Kidney epithelial cell (primary cell): ENCODE results near the gene DLGAP4. TPM values are rescaled to one million over a fixed set of nuclear protein-coding genes. Genes with fewer than 3 reads are reported as not detected.

ENCODE experiments used
- DNase-seq: peaks from one replicate; pipeline ENCODE4 v3.0.0-alpha.2; 2010; ENCODE audit warnings: low read depth
- H3K27me3 ChIP-seq: 2 replicates; pipeline ENCODE4 v1.6.0; 2011; ENCODE audit warnings: low read length; ENCODE audit not compliant: control insufficient read depth, insufficient read depth
- H3K36me3 ChIP-seq: 2 replicates; pipeline ENCODE4 v1.5.1; 2011; ENCODE audit warnings: low read length; ENCODE audit not compliant: control insufficient read depth, insufficient read depth
- H3K4me3 ChIP-seq: 2 replicates; pipeline ENCODE4 v1.5.1; 2011; ENCODE audit warnings: low read depth, mild to moderate bottlenecking, control low read depth, low read length
- total RNA-seq: library from RNA; depleted of rRNA; stranded (reverse); fragments of >200 nt; gene quantifications from 2 replicates; pipeline ENCODE4 v1.2.3, GENCODE V29; 2015
- TF ChIP-seq, protein P1 (sequence below): IDR thresholded peaks from 2 replicates; pipeline ENCODE4 v1.5.1; 2011; ENCODE audit warnings: mild to moderate bottlenecking, moderate library complexity, low read length, control low read depth, inconsistent platforms; ENCODE audit not compliant: insufficient read depth, poor library complexity, severe bottlenecking

DLGAP4 gene, protein sequence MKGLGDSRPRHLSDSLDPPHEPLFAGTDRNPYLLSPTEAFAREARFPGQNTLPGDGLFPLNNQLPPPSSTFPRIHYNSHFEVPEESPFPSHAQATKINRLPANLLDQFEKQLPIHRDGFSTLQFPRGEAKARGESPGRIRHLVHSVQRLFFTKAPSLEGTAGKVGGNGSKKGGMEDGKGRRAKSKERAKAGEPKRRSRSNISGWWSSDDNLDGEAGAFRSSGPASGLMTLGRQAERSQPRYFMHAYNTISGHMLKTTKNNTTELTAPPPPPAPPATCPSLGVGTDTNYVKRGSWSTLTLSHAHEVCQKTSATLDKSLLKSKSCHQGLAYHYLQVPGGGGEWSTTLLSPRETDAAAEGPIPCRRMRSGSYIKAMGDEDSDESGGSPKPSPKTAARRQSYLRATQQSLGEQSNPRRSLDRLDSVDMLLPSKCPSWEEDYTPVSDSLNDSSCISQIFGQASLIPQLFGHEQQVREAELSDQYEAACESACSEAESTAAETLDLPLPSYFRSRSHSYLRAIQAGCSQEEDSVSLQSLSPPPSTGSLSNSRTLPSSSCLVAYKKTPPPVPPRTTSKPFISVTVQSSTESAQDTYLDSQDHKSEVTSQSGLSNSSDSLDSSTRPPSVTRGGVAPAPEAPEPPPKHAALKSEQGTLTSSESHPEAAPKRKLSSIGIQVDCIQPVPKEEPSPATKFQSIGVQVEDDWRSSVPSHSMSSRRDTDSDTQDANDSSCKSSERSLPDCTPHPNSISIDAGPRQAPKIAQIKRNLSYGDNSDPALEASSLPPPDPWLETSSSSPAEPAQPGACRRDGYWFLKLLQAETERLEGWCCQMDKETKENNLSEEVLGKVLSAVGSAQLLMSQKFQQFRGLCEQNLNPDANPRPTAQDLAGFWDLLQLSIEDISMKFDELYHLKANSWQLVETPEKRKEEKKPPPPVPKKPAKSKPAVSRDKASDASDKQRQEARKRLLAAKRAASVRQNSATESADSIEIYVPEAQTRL
- total RNA-seq: 78.4 and 98.7 TPM in 2 replicates

DNA sequence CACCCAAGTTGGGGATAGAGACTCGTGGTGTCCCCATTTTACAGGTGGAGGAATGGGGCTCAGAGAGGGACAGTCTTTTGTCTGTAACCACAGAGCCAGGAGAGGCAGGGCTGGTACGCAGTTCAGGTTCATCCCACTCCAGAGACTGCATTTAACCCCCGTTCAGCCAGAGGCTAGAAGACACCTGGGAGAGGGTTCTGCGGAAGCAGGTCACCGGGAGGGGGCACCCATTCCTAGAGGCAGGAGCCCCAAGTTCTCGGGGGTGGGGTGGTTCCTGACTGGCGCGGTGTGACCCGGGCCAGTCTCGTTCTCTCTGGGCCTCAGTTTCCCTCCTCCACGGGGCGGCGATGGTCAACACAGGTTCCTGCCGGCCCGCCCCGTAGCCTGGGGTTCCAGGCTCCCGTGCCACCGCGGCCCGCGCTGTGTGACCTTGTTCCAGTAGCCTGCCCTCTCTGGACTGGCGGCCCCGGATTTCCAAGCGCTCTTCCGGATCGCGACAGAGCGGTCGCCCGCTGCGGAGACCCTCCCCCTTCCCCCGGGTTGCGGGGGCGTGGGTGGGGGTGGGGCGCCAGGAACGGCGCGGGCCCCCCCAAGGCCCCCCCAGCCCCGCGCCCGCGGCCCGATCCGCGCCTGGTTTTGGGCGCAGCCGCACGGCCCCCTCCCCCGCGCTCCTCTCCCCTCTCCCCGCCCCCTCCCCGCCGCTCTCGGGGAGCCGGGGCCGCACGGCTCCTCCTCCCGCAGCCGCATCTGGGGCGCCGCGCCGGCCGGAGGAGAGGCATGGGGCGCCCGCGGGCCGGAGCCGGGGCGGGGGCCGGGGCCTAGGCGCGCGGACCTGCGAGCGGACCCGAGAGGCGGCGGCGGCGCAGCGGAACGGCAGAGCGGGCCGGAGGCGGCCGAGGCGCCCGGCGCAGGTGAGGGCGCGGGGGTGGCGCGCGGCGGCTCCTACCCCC is at the start of gene DLGAP4:
DLGAP4 (plus strand) TSS at position 738 of the 950 bp plus-strand sequence. CDS start 125,379 bp downstream, outside the sequence.
- TF ChIP-seq, protein P1, sequence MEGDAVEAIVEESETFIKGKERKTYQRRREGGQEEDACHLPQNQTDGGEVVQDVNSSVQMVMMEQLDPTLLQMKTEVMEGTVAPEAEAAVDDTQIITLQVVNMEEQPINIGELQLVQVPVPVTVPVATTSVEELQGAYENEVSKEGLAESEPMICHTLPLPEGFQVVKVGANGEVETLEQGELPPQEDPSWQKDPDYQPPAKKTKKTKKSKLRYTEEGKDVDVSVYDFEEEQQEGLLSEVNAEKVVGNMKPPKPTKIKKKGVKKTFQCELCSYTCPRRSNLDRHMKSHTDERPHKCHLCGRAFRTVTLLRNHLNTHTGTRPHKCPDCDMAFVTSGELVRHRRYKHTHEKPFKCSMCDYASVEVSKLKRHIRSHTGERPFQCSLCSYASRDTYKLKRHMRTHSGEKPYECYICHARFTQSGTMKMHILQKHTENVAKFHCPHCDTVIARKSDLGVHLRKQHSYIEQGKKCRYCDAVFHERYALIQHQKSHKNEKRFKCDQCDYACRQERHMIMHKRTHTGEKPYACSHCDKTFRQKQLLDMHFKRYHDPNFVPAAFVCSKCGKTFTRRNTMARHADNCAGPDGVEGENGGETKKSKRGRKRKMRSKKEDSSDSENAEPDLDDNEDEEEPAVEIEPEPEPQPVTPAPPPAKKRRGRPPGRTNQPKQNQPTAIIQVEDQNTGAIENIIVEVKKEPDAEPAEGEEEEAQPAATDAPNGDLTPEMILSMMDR: no peak
- no peak within 1 kb of the TSS for H3K4me3 ChIP-seq
- no peak for DNase-seq
- H3K27me3 ChIP-seq: peaks cover 65% of the 10 kb centered on the region
- no peaks in the 10 kb centered on the region for H3K36me3 ChIP-seq

DNA sequence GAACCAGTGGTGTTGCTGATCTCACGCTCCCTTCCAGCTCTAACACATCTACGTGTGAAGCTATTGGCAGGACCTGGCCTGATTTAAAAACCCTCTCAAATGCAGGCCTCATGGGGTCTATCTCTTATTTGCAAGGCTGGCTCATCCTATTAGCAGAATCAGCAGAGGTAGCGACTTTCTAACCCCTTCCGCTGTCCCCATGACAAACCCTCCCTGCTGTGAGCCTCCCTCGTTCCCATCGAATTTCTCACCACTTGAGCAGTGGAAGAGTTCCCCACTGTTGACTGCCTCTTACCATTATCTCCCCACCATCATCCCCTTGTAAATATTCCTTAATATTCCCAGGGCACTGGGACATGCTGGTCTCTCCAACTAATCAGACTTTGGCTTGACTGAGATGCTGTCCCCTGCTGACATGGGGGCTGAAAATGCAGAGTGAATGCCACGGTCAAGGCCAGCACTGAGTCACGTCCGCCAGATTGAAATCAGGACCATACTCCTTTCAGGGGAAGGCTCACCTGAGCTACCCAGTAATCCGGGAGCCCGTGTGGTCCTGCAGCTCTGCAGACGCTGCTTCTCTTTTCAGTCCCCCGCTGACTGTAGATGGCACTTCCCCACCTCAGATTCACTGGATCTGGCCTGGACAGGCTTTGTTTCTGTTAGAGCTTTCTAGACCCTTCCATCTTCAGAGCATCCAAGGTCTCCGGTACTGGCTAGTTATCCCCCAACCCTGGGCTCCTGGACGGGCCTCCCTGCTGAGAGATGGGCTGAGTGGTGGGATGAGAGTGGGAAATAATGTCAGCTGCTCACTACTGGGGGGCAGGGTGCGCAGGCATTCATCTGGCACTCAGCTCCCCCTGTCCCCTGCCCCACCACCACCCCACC is 46.7 kb upstream of the DLGAP4 start:
- TF ChIP-seq, protein P1: no peak
- Histone ChIP-seq H3K27me3 (no peaks in the 10 kb centered on the region), H3K36me3 (peaks cover 1% of the 10 kb centered on the region), H3K4me3 (no peak overlapping the region)
- no peak for DNase-seq

DNA sequence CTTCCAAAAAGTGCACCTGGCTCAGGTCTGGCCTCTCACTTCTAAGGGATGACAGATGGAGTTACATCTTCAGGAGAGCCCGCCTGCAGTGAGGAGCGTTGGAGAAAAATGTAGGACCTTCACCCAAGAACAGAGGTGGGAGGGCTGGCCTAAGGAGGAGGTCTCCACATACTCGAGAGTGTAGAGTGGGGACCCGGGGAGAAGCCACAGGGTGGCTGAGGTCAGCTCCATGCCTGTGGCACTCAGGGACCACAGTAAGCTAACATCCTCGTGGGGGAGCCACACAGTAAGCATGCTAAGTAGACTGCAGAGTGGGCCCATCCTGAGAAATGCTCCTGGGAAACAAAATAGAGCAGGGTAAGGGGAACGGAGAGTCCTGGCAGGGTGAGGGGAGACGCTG is 45.8 kb upstream of the DLGAP4 start:
- TF ChIP-seq, protein P1: no peak
- Histone ChIP-seq H3K27me3 (no peaks in the 10 kb centered on the region), H3K4me3 (no peak overlapping the region), H3K36me3 (peaks cover 1% of the 10 kb centered on the region)
- DNase-seq: no peak

DNA sequence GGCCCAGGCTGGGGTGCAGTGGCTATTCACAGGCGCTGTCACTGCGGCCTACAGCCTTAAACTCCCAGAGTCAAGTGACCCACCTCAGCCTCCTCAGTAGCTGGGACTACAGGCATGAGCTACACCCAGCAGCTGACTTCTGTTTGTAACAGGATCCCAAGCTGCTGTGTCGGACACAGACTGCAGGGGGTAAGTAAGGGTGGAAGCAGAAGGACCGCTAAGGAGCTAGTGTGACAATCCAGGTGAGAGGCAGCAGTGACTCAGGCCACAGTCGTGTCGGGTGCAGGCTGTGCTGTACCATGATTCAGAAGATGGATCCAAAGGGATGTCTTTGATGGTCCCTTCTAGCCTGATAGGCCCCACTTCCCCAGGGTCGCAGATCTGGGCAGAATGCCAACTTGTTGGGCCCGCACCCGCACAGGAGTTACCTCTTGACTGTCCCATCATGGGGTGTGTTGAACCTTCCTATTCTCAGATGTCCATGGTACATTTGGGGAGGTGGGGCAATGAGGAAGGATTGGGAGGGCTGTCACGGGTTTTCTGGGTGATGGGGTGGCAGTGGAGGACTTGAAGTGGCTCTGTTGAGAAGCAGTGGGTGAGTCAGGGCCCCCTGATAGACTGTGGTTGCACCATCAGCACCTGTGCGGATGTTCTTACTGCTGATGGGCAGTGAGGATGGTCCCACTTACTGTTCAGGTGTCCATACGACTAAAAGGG is 44.6 kb upstream of the DLGAP4 start:
- H3K4me3 ChIP-seq: no peak overlapping the region
- H3K36me3 ChIP-seq: no peaks in the 10 kb centered on the region
- H3K27me3 ChIP-seq: no peaks in the 10 kb centered on the region
- TF ChIP-seq, protein P1: no peak
- DNase-seq: no peak
